GM11168 (cell line): ENCODE measurements around the gene SGCD.

ENCODE experiments used
- in situ Hi-C: fragments of 300-500 bp; cut with MboI; formaldehyde crosslinking; loops from one replicate; pipeline ENCODE4 v1.12.0; 2022; ENCODE audit warnings: low sequenced_read_pairs; ENCODE audit not compliant: unreplicated experiment

The SGCD gene

DNA sequence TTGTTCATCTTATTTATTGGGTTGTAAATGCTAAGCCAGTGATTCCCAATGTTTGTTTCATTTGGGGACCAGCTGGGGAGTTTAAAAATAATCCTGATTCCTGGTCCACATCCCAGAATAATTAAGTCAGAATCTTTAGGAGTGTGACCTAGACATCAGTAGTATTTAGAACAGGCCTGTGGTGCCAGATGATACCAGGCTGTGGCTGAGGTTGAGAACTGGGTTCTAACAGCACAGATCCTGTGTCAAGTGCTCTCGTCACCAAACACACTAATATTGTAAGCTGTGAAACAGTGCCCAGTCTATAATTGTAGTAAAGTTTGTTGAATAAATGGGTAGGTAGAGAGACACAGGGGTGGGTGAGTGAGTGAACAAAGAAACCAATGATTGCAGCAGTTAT, 351.0 kb downstream of the SGCD start:
- in situ Hi-C loops: no loop called here

- in situ Hi-C loops: no loop called here
Observed at GRCh38 chr5:156678484-156678883, 351.5 kb downstream of the SGCD start.

- in situ Hi-C loops: no loop called here
Observed at GRCh38 chr5:156680831-156681230, 353.9 kb downstream of the SGCD start.

DNA sequence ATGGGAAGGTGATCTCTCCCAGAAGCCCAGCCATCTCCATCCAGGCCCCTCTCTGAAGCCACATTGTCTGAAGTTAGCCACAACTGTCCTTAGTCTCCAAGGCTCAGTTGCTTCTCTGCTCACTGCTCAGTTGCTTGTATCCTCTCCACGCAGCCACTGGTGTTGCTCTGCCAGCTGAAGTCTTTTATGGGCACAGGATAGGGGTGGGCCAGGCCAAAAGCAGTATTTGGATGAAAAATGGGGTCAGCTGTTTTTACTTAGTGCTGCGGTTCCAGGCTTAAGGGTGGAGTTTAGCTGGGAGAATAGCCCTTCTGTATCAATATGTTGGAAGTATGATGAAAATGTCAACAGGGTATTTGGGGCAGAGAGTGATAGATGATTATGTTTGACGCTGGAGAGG, 354.3 kb downstream of the SGCD start:
- in situ Hi-C loops: no loop called here

GRCh38 chr5:156682971-156683370, 356.0 kb downstream of the SGCD start:
- in situ Hi-C loops: no loop called here

DNA sequence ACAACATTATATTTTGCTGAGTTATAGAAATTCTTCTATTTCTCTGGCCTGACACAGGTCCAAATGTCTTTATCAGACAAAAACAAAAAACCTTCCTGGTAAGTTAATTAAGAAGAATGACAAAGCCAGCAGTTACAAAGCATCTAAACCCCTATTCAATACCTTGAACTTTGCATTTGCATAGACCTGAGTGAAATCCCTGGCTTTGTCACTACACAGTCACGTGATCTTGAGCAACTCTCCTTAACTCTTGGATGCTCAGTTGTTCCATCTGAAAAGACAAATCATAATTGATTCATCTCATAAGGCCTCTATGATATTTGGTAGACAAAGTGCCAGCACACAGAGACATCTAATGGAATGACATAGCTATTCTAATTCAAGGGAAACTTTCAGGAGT, 356.5 kb downstream of the SGCD start:
- in situ Hi-C loops: no loop called here

- in situ Hi-C loops: no loop called here
Observed at GRCh38 chr5:156684216-156684615, 357.3 kb downstream of the SGCD start.

GRCh38 chr5:156685481-156685880, 358.5 kb downstream of the SGCD start:
- in situ Hi-C loops: no loop called here

DNA sequence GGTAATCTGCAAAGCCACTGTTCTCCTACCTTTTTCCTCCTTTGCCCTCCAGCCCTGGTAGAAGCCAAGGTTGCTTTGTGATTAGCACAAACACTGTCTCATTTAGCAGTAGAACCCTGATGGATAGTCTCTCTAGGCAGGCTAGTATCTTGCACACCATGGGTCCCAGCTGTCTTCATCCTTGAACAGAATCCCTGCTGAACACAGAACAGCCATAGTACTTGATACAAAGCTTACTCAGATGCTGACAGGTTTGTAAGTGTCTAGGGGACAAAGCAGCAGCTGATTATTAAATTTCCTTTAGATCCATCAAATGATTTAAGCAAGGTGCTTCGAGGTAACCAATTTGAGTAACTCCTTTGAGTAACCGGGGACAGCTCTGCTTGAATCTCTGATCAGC, 359.4 kb downstream of the SGCD start:
- in situ Hi-C loops: no loop called here

DNA sequence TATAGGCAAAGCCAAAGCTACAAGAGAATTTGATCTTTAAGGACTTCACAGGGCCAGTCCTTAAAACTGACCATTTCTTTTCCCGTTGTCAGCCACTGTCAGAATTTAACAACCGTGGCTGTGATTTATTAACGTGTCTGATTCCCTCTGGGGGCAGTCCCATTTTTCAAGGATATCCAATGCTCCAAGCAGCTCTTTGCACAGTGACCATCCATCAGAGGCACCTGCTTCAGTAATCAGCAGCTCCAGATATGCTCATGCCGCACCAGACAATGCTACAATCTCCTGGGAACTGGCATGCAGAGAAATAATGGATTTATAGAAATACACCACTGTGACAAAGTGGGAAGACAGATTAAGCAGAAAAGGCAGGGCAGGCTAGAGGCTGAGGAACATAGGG, 359.8 kb downstream of the SGCD start:
- in situ Hi-C loops: no loop called here

DNA sequence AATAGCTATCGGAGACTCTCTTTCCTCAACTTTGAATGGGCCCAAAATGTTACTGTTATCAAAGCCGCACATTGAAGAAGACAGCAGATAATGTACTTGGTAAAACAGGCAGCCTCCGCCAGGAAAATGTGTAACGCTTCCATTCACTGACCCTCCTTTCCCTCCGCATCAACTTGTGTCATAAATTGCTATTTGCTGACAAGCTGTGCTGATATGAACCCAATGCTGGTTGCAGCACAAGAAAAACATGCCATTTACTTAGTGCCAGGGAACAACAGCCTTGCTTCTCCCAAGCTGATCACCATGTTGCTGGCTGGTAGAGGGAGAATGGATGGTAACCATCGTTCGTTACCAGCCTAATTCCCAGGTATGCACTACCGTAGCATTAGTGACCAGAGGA, 360.6 kb downstream of the SGCD start:
- in situ Hi-C loops: no loop called here

DNA sequence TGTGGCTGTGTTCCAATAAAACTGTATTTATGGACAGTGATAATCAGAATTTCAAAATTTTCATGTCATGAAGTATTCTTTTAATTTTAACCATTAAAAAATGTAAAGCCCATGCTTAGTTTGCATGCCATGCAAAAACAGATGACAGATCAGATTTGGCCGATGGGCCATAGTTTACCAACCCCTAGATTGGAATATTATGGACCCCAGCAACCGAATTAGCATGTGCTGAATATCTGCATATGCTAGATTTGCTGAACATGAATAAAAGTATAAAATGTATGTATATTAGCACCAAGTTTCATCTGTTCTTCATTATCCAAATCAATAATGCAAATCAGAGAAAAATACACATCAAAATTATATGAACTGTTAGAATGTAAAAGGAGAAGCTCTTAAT, 364.6 kb downstream of the SGCD start:
- in situ Hi-C loops: no loop called here

GRCh38 chr5:156693113-156693512, 366.1 kb downstream of the SGCD start:
- in situ Hi-C loops: no loop called here

DNA sequence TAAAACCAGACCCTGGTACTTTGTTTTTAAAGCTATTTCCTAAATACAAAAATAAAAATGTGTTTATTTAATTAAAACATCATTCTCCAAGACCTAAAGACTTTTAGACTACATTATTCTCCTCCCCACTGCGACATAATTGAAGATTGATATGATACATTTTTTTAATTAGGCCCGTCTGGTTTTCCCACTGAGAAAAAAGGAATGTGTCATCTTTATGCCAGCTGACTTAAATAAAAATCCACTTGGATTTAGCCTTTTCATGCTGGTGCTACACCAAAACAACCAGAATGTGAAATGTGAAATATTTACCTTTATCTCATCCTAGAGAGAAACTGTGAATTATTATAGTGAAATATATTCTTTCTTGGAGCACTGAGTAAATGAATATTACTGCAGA, 367.6 kb downstream of the SGCD start:
- in situ Hi-C loops: no loop called here

DNA sequence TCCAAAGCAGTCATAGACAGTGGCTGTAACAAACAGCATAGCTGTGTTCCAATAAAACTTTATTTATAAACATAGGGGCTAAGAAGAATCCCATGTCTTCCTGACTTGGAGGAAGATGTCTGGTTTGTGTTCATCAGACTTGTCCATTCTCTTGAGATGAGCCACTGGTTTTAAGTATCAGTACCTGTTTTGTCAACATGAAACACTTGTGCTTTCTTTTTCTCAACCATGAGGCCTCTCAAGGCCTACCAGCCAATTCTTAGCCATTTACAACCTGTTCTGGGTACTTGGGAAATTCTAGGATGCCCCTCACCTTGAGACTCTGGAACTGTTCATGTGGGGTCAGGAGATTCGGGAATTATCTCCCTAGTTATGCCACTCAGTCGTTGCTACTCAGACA, 368.8 kb downstream of the SGCD start:
- in situ Hi-C loops: no loop called here

- in situ Hi-C loops: no loop called here
Observed at GRCh38 chr5:156698323-156698722, 371.4 kb downstream of the SGCD start.

GRCh38 chr5:156699147-156699546, 372.2 kb downstream of the SGCD start:
- in situ Hi-C loops: no loop called here

GRCh38 chr5:156704139-156704538, 377.2 kb downstream of the SGCD start:
- in situ Hi-C loops: no loop called here

GRCh38 chr5:156706631-156707030, 379.7 kb downstream of the SGCD start:
- in situ Hi-C loops: no loop called here

- in situ Hi-C loops: no loop called here
Observed at GRCh38 chr5:156707750-156708149, 380.8 kb downstream of the SGCD start.

- in situ Hi-C loops: loop anchor here (10.0 kb wide), 1 partner anchor 220 kb away; no protein-coding TSS in a partner anchor
Observed at GRCh38 chr5:156715287-156715686, 388.3 kb downstream of the SGCD start.

DNA sequence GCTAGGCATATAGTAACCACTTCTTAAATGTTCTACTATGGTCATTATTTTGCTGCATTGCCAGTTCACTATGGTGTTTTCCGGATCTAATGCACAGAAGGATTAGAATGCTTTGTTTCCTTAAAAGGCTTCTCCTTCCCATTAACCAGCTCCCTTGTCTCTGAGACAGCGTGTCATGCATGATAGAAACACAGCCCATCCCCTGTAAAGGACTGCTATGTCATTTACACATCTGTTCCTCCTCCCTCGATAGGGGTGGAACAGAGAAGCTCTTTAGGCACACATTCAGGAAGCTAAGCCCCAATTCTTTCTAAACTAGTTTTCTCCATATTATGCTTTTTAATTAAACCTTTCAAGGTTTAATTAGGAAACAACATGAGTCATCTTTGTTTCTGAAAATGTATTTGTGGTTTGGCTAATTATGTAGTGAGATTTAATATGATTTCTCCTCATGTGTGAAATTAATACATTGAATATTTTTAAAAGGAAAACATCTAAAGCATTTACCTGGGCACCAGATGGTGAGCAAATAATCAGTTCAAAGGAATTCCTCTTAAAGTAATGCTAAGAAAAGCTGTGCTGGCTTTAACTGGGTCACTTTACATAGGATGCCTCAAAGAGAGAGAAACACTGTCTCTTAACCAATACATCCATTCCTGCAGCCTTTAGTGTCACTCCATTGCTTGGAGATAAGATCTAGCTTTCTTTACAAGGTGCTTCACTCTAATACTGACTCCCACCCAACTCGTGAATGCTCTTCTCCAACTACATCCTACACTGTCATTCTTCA, 389.8 kb downstream of the SGCD start:
- in situ Hi-C loops: loop anchor here (10.0 kb wide), 1 partner anchor 218 kb away; no protein-coding TSS in a partner anchor
